HG03103 (cell line): ENCODE data around the gene PROSER3.
"Not testable (repeated sequence)": the region's sequence is repeated elsewhere in the genome, so short reads cannot be mapped to it uniquely, and the experiment has no call there.

Source experiments
- ATAC-seq: cut with Tn5 transposase; IDR thresholded peaks from one replicate; pipeline ENCODE4 v1.9.1; 2021; ENCODE audit warnings: low read depth; ENCODE audit not compliant: unreplicated experiment

Gene PROSER3

GRCh38 chr19:35722461-35722860 is 35.5 kb upstream of the PROSER3 start:
- no peak for ATAC-seq

DNA sequence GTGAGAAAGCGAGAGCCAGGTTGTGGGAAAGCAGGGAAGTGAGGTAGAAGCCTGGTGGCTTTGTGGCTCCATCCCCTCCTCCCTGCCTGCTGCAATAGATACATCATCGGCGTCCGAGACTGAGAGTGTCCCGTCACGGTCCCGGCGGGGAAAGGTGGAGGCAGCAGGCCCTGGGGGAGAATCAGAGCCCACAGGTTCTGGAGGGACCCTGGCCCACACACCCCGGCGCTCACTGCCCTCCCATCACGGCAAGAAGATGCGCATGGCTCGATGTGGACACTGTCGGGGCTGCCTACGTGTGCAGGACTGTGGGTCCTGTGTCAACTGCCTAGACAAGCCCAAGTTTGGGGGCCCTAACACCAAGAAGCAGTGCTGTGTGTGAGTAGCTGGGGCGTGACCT is 35.1 kb upstream of the PROSER3 start:
- no peak for ATAC-seq

DNA sequence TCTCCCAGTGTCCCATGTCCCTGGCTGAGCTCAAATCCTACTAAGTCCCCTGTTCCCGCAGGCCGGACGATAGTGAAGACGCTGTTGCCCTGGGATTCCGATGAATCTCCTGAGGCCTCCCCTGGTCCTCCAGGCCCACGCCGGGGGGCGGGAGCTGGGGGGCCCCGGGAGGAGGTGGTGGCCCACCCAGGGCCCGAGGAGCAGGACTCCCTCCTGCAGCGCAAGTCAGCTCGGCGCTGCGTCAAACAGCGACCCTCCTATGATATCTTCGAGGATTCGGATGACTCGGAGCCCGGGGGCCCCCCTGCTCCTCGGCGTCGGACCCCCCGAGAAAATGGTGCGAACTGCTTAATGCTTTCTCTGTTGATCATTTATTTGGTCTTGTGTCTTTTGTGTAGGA is 34.3 kb upstream of the PROSER3 start:
- ATAC-seq: no peak

DNA sequence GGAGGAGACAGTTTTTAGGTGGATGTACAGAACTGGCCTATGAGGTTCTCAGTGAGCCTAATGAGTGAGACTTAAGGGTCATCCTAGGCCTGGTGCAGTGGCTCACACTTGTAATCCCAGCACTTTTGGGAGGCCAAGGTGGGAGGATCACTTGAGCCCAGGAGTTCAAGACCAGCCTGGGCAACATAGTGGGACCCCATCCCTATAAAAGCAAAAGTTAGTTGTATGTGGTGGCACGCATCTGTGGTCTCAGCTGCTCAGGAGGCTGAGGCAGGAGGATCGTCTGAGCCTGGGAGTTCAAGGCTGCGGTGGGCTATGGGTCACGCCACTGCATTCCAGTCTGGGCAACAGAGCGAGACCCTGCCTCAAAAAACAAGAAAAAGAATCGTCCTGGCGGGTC is 33.8 kb upstream of the PROSER3 start:
- ATAC-seq: not testable (repeated sequence)

GRCh38 chr19:35724560-35724959 is 33.4 kb upstream of the PROSER3 start:
- ATAC-seq: no peak

DNA sequence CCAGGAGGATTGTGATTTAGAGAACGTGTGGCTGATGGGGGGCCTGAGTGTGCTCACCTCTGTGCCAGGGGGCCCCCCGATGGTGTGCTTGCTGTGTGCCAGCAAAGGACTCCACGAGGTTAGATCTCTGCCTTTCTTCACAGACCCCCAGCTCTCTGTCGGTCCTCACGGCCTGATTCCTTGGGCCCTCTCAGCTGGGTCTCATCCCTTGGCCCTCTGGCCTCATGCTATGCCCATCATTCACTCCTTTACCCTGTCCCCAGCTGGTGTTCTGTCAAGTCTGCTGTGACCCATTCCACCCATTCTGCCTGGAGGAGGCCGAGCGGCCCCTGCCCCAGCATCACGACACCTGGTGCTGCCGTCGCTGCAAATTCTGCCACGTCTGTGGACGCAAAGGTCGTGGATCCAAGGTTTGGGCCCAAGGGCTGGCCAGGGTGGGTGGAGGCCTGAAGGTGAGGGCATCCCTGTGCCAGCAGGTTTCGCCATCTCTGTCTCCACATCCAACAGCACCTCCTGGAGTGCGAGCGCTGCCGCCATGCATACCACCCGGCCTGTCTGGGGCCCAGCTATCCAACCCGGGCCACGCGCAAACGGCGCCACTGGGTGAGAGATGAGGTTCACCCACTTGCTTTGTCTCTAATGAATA is 32.6 kb upstream of the PROSER3 start:
- no peak for ATAC-seq

DNA sequence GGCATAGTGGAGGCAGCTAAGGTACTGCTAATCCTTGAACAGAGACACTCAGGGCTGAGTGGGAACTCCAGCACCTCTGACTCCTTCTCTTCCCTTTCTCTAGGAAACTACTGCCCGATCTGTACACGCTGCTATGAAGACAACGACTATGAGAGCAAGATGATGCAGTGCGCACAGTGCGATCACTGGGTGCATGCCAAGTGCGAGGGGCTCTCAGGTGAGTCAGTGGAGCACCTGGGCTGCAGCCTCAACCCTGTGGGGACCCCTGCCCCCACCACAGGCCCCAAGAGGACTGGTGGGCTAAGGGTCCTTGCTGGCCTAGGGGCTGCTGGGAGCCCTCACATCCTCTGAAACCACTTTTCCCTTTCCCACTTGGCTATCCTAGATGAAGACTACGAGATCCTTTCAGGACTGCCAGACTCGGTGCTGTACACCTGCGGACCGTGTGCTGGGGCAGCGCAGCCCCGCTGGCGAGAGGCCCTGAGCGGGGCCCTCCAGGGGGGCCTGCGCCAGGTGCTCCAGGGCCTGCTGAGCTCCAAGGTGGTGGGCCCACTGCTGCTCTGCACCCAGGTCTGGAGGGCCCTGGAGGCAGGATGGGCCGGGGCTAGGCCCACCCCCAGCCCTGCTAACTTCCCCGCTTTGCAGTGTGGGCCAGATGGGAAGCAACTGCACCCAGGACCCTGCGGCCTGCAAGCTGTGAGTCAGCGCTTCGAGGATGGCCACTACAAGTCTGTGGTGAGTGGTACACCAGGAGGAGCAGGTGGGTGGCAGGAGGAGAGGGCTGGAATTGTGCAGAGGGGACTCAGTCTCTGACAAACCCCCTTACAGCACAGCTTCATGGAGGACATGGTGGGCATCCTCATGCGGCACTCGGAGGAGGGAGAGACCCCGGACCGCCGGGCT is 30.7 kb upstream of the PROSER3 start:
- ATAC-seq: no peak

- no peak for ATAC-seq
These were observed 29.8 kb upstream of the PROSER3 start for GRCh38 chr19:35727956-35728706.

DNA sequence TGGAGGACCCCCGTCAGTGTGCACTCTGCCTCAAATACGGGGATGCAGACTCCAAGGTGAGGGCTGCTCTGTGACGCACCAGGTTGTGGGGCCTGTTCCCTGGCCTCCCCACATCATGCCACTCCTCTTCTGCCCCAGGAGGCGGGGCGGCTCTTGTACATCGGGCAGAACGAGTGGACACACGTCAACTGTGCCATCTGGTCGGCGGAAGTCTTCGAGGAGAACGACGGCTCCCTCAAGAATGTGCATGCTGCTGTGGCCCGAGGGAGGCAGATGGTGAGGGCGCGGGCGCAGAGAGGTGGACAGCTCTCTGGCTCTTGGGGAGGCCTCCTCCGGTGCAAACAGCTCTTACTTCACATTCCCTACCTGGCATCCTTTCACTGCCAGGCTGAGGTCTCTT is 29.0 kb upstream of the PROSER3 start:
- ATAC-seq: no peak

GRCh38 chr19:35729763-35730162 is 28.2 kb upstream of the PROSER3 start:
- ATAC-seq: no peak

- no peak for ATAC-seq
These were observed 27.6 kb upstream of the PROSER3 start for GRCh38 chr19:35730326-35730725.

GRCh38 chr19:35731353-35731752 is 26.6 kb upstream of the PROSER3 start:
- ATAC-seq: no peak

DNA sequence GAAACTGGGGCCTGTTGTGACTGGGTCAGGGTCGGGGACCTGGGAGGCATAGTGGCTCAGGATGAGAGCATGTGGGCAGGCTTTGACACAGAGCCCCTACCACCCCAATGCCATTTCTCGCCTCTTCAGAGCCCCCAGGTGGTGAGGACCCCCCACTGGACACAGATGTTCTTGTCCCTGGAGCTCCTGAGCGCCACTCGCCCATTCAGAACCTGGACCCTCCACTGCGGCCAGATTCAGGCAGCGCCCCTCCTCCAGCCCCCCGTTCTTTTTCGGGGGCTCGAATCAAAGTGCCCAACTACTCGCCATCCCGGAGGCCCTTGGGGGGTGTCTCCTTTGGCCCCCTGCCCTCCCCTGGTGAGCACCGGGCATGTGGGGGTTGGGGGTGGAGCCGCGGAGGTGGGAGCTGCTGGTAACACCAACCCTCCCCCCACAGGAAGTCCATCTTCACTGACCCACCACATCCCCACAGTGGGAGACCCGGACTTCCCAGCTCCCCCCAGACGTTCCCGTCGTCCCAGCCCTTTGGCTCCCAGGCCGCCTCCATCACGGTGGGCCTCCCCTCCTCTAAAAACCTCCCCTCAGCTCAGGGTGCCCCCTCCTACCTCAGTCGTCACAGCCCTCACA is 26.1 kb upstream of the PROSER3 start:
- no peak for ATAC-seq

GRCh38 chr19:35732540-35733179 is 25.3 kb upstream of the PROSER3 start:
- ATAC-seq: no peak

- no peak for ATAC-seq
These were observed 24.5 kb upstream of the PROSER3 start for GRCh38 chr19:35733180-35734125.

GRCh38 chr19:35734273-35734672 is 23.7 kb upstream of the PROSER3 start:
- ATAC-seq: no peak

DNA sequence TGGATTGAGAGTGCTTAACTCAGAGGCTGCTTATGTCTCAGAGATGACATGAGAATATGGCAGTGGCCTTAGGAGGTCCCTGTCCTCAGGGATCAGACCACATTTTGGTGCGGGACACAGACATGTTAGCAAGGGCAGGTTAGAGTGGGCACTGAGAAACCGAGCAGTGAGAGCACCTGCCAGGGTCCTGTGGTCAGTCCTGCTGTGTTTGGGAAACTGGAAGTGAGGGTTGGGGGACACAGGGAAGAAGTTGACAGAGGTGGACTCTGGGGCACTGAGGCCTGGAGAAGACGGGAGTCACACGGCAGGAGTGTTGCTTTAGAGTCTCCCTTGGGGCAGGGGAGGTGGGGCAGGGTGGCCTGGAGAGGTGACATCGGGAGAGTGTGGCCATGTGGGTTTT is 23.1 kb upstream of the PROSER3 start:
- ATAC-seq: no peak

GRCh38 chr19:35736913-35737886 is 20.8 kb upstream of the PROSER3 start:
- no peak for ATAC-seq
